Hematopoietic multipotent progenitor cell treated with erythropoietin and hydrocortisone succinate and interleukin-3 and kit ligand, for 8 days (in vitro differentiated cells): ENCODE results near the gene NTN3.

Experiments
- DNase-seq: peaks from one replicate; pipeline ENCODE4 v3.0.0-alpha.2; 2015

The NTN3 gene

DNA sequence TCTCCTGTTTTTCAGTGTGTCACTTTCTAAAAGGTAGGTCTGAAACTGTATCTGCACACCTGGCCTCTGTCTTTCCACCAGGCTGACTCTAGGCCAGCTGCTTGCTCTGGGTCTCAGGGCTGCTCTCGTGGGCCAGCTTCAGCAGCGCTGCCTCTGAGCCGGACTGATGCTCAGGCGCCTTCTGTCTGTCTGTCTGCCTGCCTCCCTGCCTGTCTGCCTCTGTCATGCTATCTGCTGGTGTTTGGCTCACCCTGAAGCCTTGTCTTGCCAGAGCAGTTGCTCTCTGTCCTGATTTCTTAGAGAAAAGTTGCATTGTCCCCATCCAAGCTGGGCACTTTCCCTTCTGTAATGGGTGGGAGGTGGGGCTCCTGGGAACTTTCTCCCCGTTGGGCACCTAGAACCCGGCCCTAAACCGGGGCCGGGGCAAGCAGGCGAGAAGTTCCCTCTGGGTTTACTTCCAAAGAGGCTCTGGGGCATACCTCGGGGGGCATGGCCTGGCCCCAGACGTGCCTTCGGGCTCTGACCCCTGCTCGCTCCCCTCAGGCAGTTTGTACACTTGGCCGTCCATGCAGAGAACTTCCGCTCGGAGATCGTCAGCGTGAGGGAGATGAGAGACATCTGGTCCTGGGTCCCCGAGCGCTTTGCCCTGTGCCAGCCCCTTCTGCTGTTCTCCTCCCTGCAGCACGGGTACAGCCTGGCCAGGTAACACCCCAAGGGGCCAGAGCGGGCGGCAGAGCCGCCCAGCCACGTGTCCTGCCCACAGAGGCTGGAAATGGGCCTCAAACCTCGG is 26.8 kb downstream of the NTN3 start:
- DNase-seq, result no peak

DNA sequence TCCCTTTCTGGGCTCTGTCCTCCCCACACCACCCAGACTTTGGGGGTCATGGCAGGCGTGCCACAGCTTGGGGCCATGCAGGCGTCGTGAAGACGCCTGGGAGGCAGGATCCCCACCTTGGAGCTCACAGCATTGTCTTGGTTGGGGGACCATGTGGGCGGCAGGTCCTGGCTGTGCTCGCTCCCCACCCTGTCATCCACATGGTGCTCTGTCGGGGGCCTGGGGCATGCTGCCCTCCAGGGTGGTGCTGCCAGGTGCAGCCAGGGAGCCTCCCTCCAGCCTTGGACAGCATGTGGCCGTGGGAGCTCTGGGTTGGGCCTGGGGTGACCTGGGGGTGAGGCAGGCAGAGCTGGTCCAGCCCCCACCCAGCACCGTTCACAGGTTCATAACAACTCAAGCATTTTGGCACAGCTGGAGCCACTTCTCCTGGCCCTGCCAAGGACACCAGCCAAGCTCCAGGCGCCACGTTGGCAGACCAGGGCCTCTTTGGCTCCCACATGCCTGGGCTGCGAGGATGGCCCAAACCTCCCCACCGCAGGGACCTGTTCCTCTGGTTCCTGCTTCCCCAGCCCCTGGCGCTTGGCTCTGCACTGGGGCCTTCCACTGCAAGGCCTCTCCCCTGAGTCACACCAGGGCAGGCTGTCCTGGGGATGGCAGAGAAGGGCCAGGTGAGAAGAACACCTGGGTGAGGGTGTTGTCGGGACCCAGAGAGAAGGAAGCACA is 27.6 kb downstream of the NTN3 start:
- DNase-seq, result no peak

DNA sequence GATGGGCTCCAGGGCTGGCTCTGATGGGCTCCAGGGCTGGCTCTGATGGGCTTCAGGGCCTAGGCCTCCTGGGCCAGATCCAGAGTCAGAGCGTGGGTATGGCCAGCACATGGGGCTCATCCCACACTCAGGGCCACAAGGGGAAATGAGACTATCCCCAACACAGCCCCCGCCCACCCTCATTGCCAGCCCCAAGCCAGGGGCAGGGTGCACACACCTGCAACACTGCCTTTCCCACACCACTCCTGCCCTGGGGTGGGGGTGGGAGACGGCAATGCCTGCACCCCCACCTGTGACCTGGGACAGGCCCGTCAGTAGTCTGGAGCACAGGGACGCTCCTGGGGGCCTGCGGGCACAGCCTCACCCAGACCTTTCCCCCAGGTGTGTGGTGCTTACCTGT is 28.4 kb downstream of the NTN3 start:
- no peak for DNase-seq

DNA sequence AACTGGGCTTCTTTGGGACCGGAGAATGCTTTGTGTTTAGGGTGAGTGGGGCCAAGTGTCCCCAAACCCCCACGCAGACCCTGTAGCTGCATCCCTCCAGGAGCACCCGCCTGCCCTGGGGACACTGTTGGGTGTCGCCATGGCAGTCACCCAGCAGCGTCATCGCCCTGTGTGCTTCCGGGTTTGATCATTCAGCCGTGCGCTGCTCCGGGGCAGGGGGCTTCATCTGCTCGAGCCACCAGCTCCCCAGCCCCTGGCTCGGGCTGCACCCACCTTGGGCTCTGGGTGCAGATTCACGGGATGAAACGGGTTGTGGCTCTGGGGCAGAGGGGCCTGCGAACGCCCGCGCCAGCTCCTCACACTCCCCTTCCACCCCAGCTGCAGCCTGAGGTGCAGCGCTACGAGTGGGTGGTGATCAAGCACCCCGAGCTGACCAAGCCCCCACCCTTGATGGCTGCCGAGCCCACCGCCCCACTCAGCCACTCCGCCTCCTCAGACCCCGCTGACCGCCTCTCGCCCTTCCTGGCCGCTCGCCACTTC is 28.9 kb downstream of the NTN3 start:
- no peak for DNase-seq

DNA sequence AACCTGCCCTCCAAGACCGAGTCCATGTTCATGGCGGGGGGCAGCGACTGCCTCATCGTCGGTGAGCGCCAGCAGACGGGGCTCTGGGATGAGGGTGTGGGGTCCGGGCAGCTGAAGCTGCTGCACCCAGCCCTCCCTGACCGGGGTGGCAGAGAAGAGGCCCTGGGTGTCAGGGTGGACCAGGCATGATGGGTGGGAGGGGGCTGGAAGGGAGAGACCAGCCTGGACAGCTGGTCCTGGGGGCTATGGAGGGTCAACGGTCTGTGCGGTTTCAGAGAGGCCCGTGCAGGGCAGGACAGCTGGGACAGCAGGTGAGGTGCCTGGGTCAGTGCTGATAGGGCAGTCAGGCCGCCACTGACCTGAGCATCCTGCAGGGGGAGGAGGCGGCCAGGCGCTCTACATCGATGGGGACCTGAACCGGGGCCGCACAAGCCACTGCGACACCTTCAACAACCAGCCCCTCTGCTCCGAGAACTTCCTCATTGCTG is 29.4 kb downstream of the NTN3 start:
- DNase-seq, result no peak

DNA sequence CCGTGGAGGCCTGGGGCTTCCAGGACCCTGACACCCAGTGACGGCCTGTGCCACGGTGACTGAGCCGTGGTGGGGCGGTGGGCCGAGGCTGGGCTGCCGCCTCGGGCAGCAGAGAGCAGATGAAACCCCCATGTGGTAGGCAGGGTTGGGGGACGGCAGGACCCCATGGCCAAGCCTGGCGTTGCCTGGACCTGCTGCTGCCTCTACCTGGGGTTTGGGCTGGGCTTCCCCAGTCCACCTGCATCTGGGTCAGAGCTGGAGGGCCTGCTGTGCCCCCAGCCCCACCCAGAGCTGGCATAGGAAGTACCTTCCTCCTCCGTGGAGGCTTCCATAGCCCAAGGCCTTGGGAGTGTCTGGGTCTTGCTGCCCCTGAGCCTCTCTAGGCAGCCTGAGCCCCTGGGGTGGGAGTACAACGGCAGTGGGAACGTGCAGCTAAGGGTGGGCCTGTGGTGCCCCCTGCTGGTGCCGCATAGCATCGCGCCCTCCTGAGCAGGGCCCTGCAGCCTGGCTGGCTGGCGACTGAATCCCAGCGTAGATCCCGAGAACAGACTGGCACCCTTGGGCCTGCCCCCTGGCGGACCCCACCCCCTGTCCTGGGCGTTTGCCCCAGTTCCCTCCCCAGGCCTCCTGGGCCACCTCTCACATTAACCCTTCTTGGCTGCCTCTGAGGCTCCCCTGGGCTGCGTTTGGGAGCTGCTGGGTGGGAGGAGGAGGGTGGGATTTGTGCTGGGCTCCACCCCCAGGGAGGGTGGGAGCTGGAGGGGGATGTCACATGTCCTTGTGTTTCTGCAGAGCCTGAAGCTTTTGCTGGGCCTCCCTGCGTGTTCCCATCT is 30.0 kb downstream of the NTN3 start:
- DNase-seq, result peak; percentile 78

DNA sequence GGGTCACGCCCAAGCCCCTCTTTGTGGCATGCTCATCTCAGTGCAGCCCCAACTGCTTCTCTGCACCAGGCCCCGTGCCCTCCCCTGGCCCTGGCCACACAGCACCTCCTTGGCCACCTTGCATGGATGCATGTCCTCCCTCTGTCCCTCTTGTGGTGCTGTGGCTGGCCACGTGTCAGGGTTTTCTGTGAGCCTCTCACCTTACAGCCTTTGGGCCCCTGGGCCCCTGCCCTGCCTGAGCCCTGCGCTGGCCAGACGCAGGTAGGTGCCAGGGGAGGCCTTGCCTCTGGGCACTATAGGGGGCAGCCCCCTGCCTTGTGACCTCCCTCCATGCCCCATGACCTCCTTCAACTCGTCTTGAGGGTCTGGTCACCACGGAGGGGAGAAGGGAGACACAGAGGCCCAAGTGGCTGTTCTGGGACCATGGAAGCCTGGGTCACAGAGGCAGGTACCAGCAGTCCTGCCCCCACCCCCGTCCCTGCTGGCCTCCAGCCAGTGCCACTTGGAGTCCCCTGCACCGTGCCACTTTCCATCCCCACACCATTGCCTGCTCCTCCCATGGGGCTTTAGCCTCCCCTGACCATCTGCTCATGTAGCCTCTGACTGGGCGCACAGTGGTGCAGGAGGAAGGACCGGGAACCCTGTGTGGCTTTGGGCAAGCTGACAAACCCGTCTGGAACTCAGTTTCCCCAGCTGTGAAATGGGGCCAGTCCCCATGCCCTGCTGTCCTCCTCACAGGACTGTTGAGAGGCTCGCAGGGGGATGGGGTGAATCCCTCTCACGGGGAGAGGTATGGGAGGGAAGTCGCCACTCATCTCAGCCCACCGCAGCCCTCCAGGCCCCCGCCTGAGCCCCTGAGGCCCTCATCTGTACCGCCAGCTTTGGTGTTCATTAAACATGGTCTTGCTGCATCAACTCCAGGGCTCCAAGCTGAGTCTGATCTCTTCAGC is 31.1 kb downstream of the NTN3 start:
- DNase-seq, result no peak

DNA sequence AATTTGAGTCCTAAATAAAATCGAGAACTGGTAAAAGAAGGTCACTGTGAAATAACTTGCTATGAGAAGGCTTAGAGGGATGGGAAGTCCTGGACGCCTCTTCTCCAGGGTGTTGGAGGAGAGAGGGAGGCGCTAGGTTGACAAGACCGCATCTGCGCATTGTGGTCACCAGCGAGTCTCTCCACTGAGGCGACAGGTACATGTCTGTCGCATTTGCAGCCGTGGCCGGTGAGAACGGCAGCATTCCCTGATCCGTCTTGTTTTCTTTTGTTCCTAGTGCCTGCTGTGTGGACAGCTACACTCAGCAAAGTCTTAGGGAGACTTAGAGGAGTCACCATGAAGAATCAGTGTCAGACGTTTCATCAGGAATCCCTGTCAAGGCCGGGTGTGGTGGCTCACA is 34.6 kb downstream of the NTN3 start:
- DNase-seq, result no peak

DNA sequence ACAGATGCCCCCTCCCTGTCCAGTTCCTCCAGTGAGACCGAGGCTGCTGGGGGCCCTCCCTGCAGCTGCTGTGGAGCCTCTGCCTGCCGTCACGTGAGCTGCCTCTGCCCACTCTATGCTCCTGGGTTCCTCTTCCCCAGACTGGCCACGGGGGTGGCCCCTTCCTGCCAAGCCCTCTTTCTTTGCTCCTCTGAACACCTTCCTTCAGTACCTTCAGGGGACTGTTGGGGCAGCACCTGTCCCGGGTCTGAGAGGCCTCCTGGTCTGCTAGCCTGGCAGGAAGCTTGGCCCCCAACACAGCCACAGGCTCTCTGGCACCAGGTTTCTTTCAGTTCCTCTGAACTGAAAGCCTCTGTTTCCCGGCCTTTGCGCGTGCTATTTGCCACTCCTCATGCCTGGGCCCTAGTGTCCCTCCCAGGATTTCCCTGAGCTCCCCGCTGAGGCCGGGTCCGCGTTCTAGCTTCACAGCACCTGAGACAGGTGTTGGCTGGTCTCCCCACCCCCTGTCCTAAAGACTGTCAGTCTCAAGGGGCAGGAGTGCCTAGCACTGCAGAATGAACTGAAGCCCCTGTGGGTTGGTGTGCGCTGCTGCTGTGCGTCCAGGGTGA is 36.1 kb downstream of the NTN3 start:
- peak; percentile 26 for DNase-seq

DNA sequence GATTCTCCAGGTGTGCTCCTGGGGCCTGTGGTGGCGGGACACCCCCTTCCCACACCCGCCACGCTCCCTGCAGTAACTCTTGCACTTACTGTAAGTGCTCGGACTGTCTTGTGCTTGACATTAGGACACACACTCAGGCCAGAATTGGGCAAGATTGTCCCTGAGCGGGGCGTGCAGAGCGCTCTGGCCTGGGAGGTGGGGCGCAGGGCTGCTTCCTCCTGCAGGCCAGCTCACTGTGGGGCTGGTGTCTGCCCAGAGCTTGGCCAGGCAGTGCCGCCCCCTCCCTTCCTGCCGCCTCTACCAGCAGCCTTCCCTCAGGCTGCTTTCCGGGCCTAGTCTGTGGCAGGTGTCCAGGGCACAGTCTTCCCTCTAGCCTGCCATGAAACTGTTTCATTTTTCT is 36.6 kb downstream of the NTN3 start:
- no peak for DNase-seq

DNA sequence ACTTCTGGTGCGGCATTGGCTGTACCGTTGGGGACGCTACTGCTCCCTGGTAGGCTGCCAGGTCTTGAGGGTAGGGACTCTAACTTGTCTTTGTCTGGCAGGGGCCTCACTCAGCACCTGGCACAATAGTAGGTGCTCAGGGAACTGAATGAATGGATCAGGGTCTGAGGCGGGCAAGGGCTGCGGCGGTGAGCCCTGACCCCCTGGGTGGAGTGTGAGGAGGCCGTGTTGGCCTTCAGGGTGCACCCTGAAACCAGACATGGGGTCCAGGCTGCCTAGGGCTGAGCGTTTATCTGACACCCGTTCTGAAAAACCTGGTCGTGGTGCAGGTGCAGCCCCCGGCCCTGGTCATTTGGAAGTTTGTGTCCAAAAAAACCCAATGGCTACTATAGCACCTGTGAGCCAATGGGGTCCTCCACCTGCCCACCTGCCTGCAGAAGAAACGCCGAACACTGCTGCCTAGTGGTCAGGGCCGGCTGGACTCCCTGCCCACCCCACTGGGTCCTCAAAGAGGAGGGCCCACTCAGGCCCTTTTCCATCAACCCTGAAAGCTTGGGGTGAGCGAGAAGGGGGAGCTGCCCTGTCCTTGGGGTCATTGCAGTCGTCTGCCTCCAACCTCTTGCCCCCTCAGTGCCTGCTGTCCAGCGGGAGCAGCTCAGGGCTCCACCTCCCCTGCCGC is 37.8 kb downstream of the NTN3 start:
- DNase-seq, result no peak

DNA sequence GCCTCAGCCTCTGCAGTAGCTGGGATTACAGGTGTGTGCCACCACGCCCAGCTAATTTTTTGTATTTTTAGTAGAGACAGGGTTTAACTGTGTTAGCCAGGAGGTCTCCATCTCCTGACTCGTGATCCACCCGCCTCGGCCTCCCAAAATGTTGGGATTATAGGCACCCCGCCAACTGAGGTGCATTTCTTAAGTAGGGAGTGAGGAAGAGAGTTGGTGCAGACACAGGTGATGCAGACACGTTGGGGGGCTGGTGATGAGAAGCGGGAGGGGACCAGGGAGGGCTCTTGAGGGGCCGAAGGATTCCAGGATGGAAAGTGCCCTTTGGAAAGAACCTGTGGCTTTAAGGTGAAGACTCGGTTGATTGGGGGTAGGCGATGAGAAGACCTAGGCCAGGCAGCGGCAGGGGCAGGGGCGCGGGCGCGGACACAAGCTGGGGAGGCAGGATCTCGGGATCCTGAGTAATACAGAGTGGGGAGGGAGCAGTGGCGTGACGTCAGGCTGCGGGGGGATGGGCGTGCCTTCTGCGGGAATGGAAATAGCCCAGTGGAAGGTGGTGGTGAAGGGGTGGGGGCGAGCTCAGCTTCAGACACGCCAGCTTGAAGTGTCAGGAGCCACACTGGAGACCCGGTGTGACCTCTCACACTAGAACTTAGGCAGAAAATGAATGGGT is 40.2 kb downstream of the NTN3 start:
- DNase-seq, result no peak

DNA sequence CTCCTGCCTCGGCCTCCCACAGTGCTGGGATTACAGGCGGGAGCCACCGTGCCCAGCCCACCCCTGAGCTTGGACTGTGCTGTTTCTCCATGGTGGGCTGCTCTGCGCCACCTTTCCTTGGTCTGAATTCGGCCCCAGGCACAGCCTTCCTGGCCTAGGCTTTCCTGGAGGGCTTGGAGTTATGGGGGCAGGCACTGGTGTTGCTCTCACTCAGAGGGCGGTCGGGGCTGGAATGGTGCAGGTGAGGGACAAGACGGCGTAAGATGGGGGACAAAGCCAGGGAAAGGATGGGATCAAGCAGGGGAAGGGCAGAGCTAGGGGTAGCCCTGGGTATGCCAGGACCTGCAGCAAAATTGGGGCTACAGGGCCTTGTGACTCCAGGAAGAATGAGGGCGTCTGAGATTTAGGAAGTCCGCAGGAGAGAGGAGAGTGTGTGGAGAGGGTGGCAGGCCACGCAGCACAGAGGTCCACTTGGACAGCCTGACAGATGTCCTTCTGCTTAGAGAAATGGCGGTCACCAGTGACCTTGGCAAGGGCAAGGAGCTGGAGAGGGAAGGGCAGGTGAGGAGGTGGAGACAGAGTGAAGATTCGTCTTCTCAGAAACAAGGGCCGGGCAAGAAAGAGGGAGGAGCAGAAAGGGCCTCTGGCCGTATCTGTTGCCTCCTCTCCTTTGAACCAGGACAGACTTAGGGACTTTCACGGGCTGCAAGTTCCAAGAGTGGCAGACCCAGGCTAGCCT is 41.1 kb downstream of the NTN3 start:
- no peak for DNase-seq

DNA sequence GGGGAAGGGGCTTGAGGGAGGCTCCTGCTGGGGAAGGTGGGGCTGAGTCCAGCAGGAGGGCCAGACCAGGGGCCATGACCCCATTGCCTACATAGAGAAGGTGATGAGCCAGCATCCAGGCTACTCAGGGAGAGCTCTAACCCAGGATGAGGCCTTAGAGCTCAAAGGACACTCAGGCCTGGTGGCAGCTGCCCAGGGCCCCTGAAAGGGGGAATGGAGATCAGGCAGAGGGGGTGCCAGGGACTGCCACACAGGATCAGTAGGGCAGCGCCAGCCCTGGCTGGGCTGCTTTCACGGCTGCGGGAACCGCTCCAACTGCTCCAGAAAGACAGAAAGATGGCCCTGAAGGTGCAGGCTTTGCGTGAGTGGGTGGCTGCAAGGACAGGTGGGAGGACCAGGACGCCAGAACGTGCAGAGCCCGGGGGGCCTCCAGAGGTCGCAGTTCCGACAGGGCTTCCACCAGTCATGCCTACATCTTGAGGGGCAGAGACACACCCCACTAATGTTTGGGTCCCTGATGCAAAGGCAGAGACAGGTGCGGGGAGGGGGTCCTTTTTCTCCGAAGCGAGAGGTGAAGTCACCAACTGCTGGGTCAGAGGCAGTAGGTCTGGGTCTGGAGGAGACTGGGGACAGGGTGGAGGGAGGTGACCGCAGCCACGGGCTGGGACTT is 41.8 kb downstream of the NTN3 start:
- peak; percentile 17 for DNase-seq

DNA sequence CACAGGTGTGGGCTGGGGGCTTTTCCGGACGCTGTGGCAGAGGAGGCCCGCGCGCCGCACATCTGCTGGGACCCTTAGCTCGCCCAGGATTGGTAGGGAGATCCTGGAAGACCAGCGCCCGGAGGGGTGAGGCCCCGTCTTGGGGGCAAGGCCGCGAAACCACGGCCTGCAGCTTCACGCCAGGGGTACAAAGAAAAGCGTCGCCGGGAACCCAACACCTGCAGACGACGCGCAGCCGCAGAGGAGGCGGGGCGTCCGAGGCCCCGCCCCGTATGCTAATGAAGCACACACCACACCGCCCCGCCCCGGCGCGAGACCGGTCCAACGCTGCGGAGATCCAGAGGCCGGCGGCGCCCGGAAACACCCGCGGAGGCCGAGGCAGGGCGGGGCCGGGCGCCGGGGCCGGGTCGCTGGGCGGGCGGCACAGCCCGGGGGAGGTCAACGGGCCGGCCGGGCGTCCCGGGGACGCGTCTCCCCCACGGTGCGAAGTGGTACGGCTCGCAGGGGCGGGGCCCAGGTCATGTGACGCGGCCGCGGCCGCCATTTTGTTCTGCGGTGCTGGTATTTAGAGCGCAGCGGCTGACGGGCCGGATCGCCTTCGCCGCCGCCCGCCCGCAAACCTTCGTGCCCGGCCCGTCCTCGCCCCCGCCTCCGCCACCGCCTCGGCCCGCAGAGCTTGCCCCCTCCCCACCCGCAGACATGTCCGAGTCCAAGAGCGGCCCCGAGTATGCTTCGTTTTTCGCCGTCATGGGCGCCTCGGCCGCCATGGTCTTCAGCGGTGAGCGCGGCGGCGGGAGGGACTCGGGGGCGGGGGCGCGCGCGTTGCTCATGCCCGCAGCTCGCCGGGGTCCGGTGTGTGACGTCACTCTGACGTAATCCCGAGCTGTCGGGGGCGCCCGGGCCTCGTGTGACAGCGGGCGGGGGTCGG is 42.6 kb downstream of the NTN3 start, which contains the start of gene ATP6V0C:
TSS of gene ATP6V0C (plus strand) at position 548 of the 928 bp plus-strand sequence. CDS start at position 700, 152 bp downstream.
- peak; percentile 90 for DNase-seq

DNA sequence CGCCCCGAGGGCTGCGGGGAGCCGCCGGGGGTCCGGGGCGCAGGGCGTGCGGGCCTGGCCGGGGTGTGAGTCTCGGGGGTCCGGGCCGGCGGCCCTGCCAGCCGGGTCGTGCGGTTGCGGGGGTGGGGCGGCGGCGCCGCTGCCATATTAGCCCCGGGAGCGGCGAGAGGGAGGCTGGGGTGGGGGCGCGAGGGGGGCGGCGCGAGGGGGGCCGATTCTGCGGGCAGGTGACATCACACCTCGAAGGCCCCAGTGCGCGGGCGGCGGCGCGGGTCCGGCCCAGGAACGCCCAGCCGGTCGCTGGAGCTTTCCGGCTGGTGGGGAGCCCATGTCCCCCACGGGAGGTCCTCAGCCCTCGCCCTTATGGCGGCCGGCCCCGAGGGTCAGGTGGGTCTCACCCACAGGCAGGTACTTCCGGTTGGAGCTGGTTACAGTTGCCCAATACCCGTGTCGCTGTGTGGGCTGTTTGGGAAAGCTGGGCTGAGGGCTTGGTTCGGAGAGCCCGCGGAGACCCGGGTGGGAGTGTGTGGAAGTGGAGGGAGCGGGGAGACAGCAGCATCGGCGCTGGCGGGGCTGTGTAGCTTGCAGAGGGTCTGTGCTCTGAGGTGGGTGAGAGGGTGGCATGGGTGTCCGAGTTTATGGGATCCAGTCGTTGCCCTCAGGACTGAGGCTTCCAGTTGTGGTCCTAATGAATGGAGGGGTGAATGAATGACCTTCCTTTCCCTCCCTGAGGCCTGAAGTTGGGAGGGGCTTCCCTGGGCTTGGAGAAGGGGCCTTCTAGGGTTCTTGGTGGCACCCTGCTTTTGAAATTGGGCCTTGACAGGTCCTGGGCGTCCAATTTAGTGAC is 43.5 kb downstream of the NTN3 start:
- no peak for DNase-seq
